Measurements from ENCODE around the gene NDST1. TPM values are rescaled to one million over a fixed set of nuclear protein-coding genes. Genes with fewer than 3 reads are reported as not detected.

The NDST1 gene
- total RNA-seq, 2 donors from 2014 or later = 112 to 131 TPM

- Histone ChIP-seq H3K27ac (peak overlapping the region; percentile 32 to 90), H3K27me3 (replicated peaks; ENCODE audit: insufficient read depth) (no peaks in the 10 kb centered on the region), H3K4me1 (ENCODE audit: control insufficient read depth in 1 of 2, low read depth in 2 of 2) (peaks cover 45 to 87% of the 10 kb centered on the region in 2 donors), H3K4me3 (no peak overlapping the region), H3K9me3 (no peaks in the 10 kb centered on the region), H3K36me3 (no peaks in the 10 kb centered on the region)
- ATAC-seq (ENCODE audit: insufficient number of reproducible peaks, low FRiP score, low read depth) (no peak), DNase-seq (ENCODE audit: low spot score) (no peak)
- no peak for TF ChIP-seq CTCF (IDR thresholded peaks at IDR 0.05)
Observed at GRCh38 chr5:150496534-150496933, 11.4 kb upstream of the NDST1 start.

GRCh38 chr5:150497274-150497988 lies 10.5 kb upstream of the NDST1 start:
- no peak for TF ChIP-seq CTCF (IDR thresholded peaks at IDR 0.05)
- H3K9me3 ChIP-seq = no peaks in the 10 kb centered on the region
- peak; percentile 74 for DNase-seq (ENCODE audit: low spot score)
- H3K4me3 ChIP-seq = peak overlapping the region; percentile 44
- H3K4me1 ChIP-seq (ENCODE audit: control insufficient read depth in 1 of 2, low read depth in 2 of 2) = peaks cover 38 to 87% of the 10 kb centered on the region in 2 donors
- H3K27ac ChIP-seq = peak overlapping the region; percentile 32 to 90
- H3K36me3 ChIP-seq = no peaks in the 10 kb centered on the region
- peak; percentile 78 for ATAC-seq (ENCODE audit: insufficient number of reproducible peaks, low FRiP score, low read depth)
- H3K27me3 ChIP-seq (replicated peaks; ENCODE audit: insufficient read depth) = no peaks in the 10 kb centered on the region

- no peaks in the 10 kb centered on the region for H3K9me3 ChIP-seq
- H3K4me3 ChIP-seq = peak overlapping the region; percentile 44
- H3K4me1 ChIP-seq (ENCODE audit: control insufficient read depth in 1 of 2, low read depth in 2 of 2) = peaks cover 33 to 87% of the 10 kb centered on the region in 2 donors
- peak; percentile 23 for ATAC-seq (ENCODE audit: insufficient number of reproducible peaks, low FRiP score, low read depth)
- H3K36me3 ChIP-seq = no peaks in the 10 kb centered on the region
- no peak for TF ChIP-seq CTCF (IDR thresholded peaks at IDR 0.05)
- H3K27ac ChIP-seq = peak overlapping the region; percentile 32 to 90
- DNase-seq (ENCODE audit: low spot score) = no peak
- H3K27me3 ChIP-seq (replicated peaks; ENCODE audit: insufficient read depth) = no peaks in the 10 kb centered on the region
Observed at GRCh38 chr5:150497989-150498317, 10.0 kb upstream of the NDST1 start.

- no peaks in the 10 kb centered on the region for H3K27me3 ChIP-seq (replicated peaks; ENCODE audit: insufficient read depth)
- DNase-seq (ENCODE audit: low spot score) = no peak
- no peak for TF ChIP-seq CTCF (IDR thresholded peaks at IDR 0.05)
- H3K36me3 ChIP-seq = no peaks in the 10 kb centered on the region
- ATAC-seq (ENCODE audit: insufficient number of reproducible peaks, low FRiP score, low read depth) = no peak
- H3K9me3 ChIP-seq = no peaks in the 10 kb centered on the region
- H3K27ac ChIP-seq = peak overlapping the region; percentile 32 to 90
- peaks cover 38 to 87% of the 10 kb centered on the region in 2 donors for H3K4me1 ChIP-seq (ENCODE audit: control insufficient read depth in 1 of 2, low read depth in 2 of 2)
- H3K4me3 ChIP-seq = peak overlapping the region; percentile 44
Observed at GRCh38 chr5:150498501-150498900, 9.4 kb upstream of the NDST1 start.

GRCh38 chr5:150498971-150499370 lies 9.0 kb upstream of the NDST1 start:
- H3K4me3 ChIP-seq = no peak overlapping the region
- H3K36me3 ChIP-seq = no peaks in the 10 kb centered on the region
- DNase-seq (ENCODE audit: low spot score) (no peak), ATAC-seq (ENCODE audit: insufficient number of reproducible peaks, low FRiP score, low read depth) (no peak)
- H3K27me3 ChIP-seq (replicated peaks; ENCODE audit: insufficient read depth) = no peaks in the 10 kb centered on the region
- no peaks in the 10 kb centered on the region for H3K9me3 ChIP-seq
- TF ChIP-seq CTCF (IDR thresholded peaks at IDR 0.05) = no peak
- H3K4me1 ChIP-seq (ENCODE audit: control insufficient read depth in 1 of 2, low read depth in 2 of 2) = peaks cover 42 to 87% of the 10 kb centered on the region in 2 donors
- H3K27ac ChIP-seq = peak overlapping the region; percentile 32 to 90

All from thoracic aorta (tissue), 2 donors.